Measurements from ENCODE around the gene APOA1.

The APOA1 gene

GRCh38 chr11:116843661-116844060, 6.2 kb upstream of the APOA1 start:
- Histone ChIP-seq H3K4me3 (ENCODE audit: low read length, poor library complexity, severe bottlenecking) (no peak overlapping the region), H3K9me3 (ENCODE audit: insufficient read depth, low read depth, low read length) (no peaks in the 10 kb centered on the region), H4K20me1 (ENCODE audit: insufficient read depth, low read length, poor library complexity, severe bottlenecking) (no peaks in the 10 kb centered on the region), H3K36me3 (ENCODE audit: insufficient read depth, low read length) (peaks cover 44% of the 10 kb centered on the region; the same call in 1 of the 2 replicates), H2AFZ (ENCODE audit: low read length) (no peak overlapping the region), H3K4me2 (ENCODE audit: low read depth, low read length, poor library complexity, severe bottlenecking) (no peak overlapping the region), H3K9me2 (replicated peaks; ENCODE audit: low read depth, low read length) (no peaks in the 10 kb centered on the region), H3F3A (ENCODE audit: low read depth) (no peaks in the 10 kb centered on the region), H3K4me1 (ENCODE audit: insufficient read depth, low read length, poor library complexity, severe bottlenecking) (peaks cover 14% of the 10 kb centered on the region), H3K79me2 (ENCODE audit: insufficient read depth, low read length) (no peaks in the 10 kb centered on the region), H3K27me3 (ENCODE audit: insufficient read depth, low read length, poor library complexity, severe bottlenecking) (no peaks in the 10 kb centered on the region), H3K9ac (ENCODE audit: low read depth, low read length, poor library complexity, severe bottlenecking) (no peak overlapping the region)
- no peak for TF ChIP-seq CTCF (conservative IDR thresholded peaks at IDR 0.05; ENCODE audit: low read length)
- no peak for TF ChIP-seq EZH2phosphoT487 (IDR thresholded peaks at IDR 0.05; ENCODE audit: borderline replicate concordance)

GRCh38 chr11:116842909-116843308, 5.5 kb upstream of the APOA1 start:
- H3K4me3 ChIP-seq (ENCODE audit: low read length, poor library complexity, severe bottlenecking) = no peak overlapping the region
- no peaks in the 10 kb centered on the region for H3K9me2 ChIP-seq (replicated peaks; ENCODE audit: low read depth, low read length)
- no peaks in the 10 kb centered on the region for H3F3A ChIP-seq (ENCODE audit: low read depth)
- H4K20me1 ChIP-seq (ENCODE audit: insufficient read depth, low read length, poor library complexity, severe bottlenecking) = no peaks in the 10 kb centered on the region
- no peak overlapping the region for H2AFZ ChIP-seq (ENCODE audit: low read length)
- peaks cover 14% of the 10 kb centered on the region for H3K4me1 ChIP-seq (ENCODE audit: insufficient read depth, low read length, poor library complexity, severe bottlenecking)
- peaks cover 42% of the 10 kb centered on the region; the same call in 1 of the 2 replicates for H3K36me3 ChIP-seq (ENCODE audit: insufficient read depth, low read length)
- TF ChIP-seq EZH2phosphoT487 (IDR thresholded peaks at IDR 0.05; ENCODE audit: borderline replicate concordance) (no peak), CTCF (conservative IDR thresholded peaks at IDR 0.05; ENCODE audit: low read length) (no peak)
- no peaks in the 10 kb centered on the region for H3K27me3 ChIP-seq (ENCODE audit: insufficient read depth, low read length, poor library complexity, severe bottlenecking)
- no peak overlapping the region for H3K4me2 ChIP-seq (ENCODE audit: low read depth, low read length, poor library complexity, severe bottlenecking)
- H3K79me2 ChIP-seq (ENCODE audit: insufficient read depth, low read length) = no peaks in the 10 kb centered on the region
- H3K9ac ChIP-seq (ENCODE audit: low read depth, low read length, poor library complexity, severe bottlenecking) = no peak overlapping the region
- no peaks in the 10 kb centered on the region for H3K9me3 ChIP-seq (ENCODE audit: insufficient read depth, low read depth, low read length)

GRCh38 chr11:116842117-116842516, 4.7 kb upstream of the APOA1 start:
- H3K9ac ChIP-seq (ENCODE audit: low read depth, low read length, poor library complexity, severe bottlenecking) = no peak overlapping the region
- no peak overlapping the region for H3K4me3 ChIP-seq (ENCODE audit: low read length, poor library complexity, severe bottlenecking)
- no peaks in the 10 kb centered on the region for H3K9me2 ChIP-seq (replicated peaks; ENCODE audit: low read depth, low read length)
- peaks cover 35% of the 10 kb centered on the region; the same call in 1 of the 2 replicates for H3K36me3 ChIP-seq (ENCODE audit: insufficient read depth, low read length)
- no peaks in the 10 kb centered on the region for H3K27me3 ChIP-seq (ENCODE audit: insufficient read depth, low read length, poor library complexity, severe bottlenecking)
- no peaks in the 10 kb centered on the region for H4K20me1 ChIP-seq (ENCODE audit: insufficient read depth, low read length, poor library complexity, severe bottlenecking)
- no peak overlapping the region for H2AFZ ChIP-seq (ENCODE audit: low read length)
- no peaks in the 10 kb centered on the region for H3K9me3 ChIP-seq (ENCODE audit: insufficient read depth, low read depth, low read length)
- no peak overlapping the region for H3K4me2 ChIP-seq (ENCODE audit: low read depth, low read length, poor library complexity, severe bottlenecking)
- no peaks in the 10 kb centered on the region for H3K79me2 ChIP-seq (ENCODE audit: insufficient read depth, low read length)
- H3K4me1 ChIP-seq (ENCODE audit: insufficient read depth, low read length, poor library complexity, severe bottlenecking) = peaks cover 14% of the 10 kb centered on the region
- no peaks in the 10 kb centered on the region for H3F3A ChIP-seq (ENCODE audit: low read depth)
- TF ChIP-seq EZH2phosphoT487 (IDR thresholded peaks at IDR 0.05; ENCODE audit: borderline replicate concordance) = no peak
- no peak for TF ChIP-seq CTCF (conservative IDR thresholded peaks at IDR 0.05; ENCODE audit: low read length)

All from Loucy (cell line).